ENCODE measurements around the gene SRMS.
A peak's percentile ranks its signal among the peaks of the same experiment; 100 is the strongest.

The SRMS gene

GRCh38 chr20:63556873-63557478 lies 9.4 kb upstream of the SRMS start:
- Histone ChIP-seq H3K4ac (ENCODE audit: low read depth, low read length) (no peak overlapping the region), H3K4me1 (ENCODE audit: control insufficient read depth in 1 of 2, insufficient read depth in 2 of 2, low read length in 2 of 2) (peaks cover 6 to 7% of the 10 kb centered on the region in 2 experiments), H3K18ac (ENCODE audit: low read length) (no peak overlapping the region), H3K4me3 (ENCODE audit: low read depth, low read length) (no peak overlapping the region), H2BK120ac (ENCODE audit: insufficient read depth, low read length, poor library complexity) (no peak overlapping the region), H4K8ac (ENCODE audit: low read depth, low read length) (no peak overlapping the region), H4K12ac (ENCODE audit: low read depth, low read length) (no peak overlapping the region), H3K9ac (ENCODE audit: low read length) (no peak overlapping the region), H3K79me2 (ENCODE audit: control insufficient read depth, insufficient read depth, low read length, poor library complexity) (no peaks in the 10 kb centered on the region), H4K91ac (ENCODE audit: low read depth, low read length) (no peak overlapping the region), H2BK12ac (ENCODE audit: low read length) (no peak overlapping the region), H3K27me3 (ENCODE audit: insufficient read depth, low read length) (no peaks in the 10 kb centered on the region), H3K14ac (ENCODE audit: low read length) (no peak overlapping the region), H2AFZ (ENCODE audit: insufficient read depth, low read length, poor library complexity) (no peak overlapping the region), H3K9me3 (ENCODE audit: insufficient read depth, low read depth, low read length) (peaks cover 2% of the 10 kb centered on the region), H3K23ac (ENCODE audit: low read length) (no peak overlapping the region), H2BK5ac (ENCODE audit: low read depth, low read length, poor library complexity) (no peak overlapping the region), H3K4me2 (ENCODE audit: low read length) (no peak overlapping the region), H3K27ac (ENCODE audit: low read depth, low read length) (no peak overlapping the region), H3K36me3 (ENCODE audit: control insufficient read depth in 1 of 2, insufficient read depth in 2 of 2, low read length in 2 of 2) (peaks cover 17% of the 10 kb centered on the region in 2 experiments), H3K79me1 (ENCODE audit: low read length) (peaks cover 3% of the 10 kb centered on the region), H2AK5ac (ENCODE audit: low read length) (no peak overlapping the region)
- no peak for DNase-seq
- no CpG with 5 or more reads among the region's 23 CpGs for WGBS (ENCODE audit: extremely low coverage, insufficient coverage, insufficient read length)

DNA sequence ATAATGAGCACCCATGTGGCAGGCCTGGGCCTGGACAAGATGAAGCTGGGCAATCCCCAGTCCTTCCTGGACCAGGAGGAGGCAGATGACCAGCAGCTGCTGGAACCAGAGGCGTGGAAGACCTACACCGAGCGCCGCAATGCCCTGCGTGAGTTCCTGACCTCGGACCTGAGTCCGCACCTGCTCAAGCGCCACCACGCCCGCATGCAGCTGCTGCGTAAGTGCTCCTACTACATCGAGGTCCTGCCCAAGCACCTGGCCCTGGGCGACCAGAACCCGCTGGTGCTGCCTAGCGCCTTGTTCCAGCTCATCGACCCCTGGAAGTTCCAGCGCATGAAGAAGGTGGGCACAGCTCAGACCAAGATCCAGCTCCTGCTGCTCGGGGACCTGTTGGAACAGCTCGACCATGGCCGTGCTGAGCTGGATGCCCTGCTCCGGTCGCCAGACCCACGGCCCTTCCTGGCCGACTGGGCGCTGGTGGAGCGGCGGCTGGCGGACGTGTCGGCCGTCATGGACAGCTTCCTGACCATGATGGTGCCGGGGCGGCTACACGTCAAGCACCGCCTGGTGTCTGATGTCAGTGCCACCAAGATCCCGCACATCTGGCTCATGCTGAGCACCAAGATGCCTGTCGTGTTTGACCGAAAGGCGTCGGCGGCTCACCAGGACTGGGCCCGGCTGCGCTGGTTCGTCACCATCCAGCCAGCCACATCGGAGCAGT lies 8.3 kb upstream of the SRMS start:
- Histone ChIP-seq H3K9me3 (ENCODE audit: insufficient read depth, low read depth, low read length) (peaks cover 2% of the 10 kb centered on the region), H3K9ac (ENCODE audit: low read length) (no peak overlapping the region)
- no CpG with 5 or more reads among the region's 45 CpGs for WGBS (ENCODE audit: extremely low coverage, insufficient coverage, insufficient read length)

GRCh38 chr20:63554361-63555278 lies 7.1 kb upstream of the SRMS start:
- H3K27ac ChIP-seq (ENCODE audit: low read depth, low read length) = no peak overlapping the region
- H2BK12ac ChIP-seq (ENCODE audit: low read length) = no peak overlapping the region
- H3K9me3 ChIP-seq (ENCODE audit: insufficient read depth, low read depth, low read length) = peaks cover 2% of the 10 kb centered on the region
- H3K9ac ChIP-seq (ENCODE audit: low read length) = no peak overlapping the region
- H3K4ac ChIP-seq (ENCODE audit: low read depth, low read length) = no peak overlapping the region
- H2AFZ ChIP-seq (ENCODE audit: insufficient read depth, low read length, poor library complexity) = no peak overlapping the region
- H4K91ac ChIP-seq (ENCODE audit: low read depth, low read length) = no peak overlapping the region
- H3K4me2 ChIP-seq (ENCODE audit: low read length) = peak overlapping the region; percentile 50
- H3K79me1 ChIP-seq (ENCODE audit: low read length) = peaks cover 3% of the 10 kb centered on the region
- no peak overlapping the region for H3K18ac ChIP-seq (ENCODE audit: low read length)
- peaks cover 0 to under 1% of the 10 kb centered on the region in 2 experiments for H3K36me3 ChIP-seq (ENCODE audit: control insufficient read depth in 1 of 2, insufficient read depth in 2 of 2, low read length in 2 of 2)
- no peak overlapping the region for H4K8ac ChIP-seq (ENCODE audit: low read depth, low read length)
- H3K4me1 ChIP-seq (ENCODE audit: control insufficient read depth in 1 of 2, insufficient read depth in 2 of 2, low read length in 2 of 2) = peaks cover 6 to 7% of the 10 kb centered on the region in 2 experiments
- H3K4me3 ChIP-seq (ENCODE audit: low read depth, low read length) = peak overlapping the region; percentile 30
- no peaks in the 10 kb centered on the region for H3K27me3 ChIP-seq (ENCODE audit: insufficient read depth, low read length)
- WGBS (ENCODE audit: extremely low coverage, insufficient coverage, insufficient read length) = no CpG with 5 or more reads among the region's 38 CpGs
- DNase-seq = peak in 1 of 2 donors; percentile 25
- no peak overlapping the region for H2BK5ac ChIP-seq (ENCODE audit: low read depth, low read length, poor library complexity)
- H3K23ac ChIP-seq (ENCODE audit: low read length) = no peak overlapping the region
- H4K12ac ChIP-seq (ENCODE audit: low read depth, low read length) = no peak overlapping the region
- H3K14ac ChIP-seq (ENCODE audit: low read length) = no peak overlapping the region
- H3K79me2 ChIP-seq (ENCODE audit: control insufficient read depth, insufficient read depth, low read length, poor library complexity) = no peaks in the 10 kb centered on the region
- no peak overlapping the region for H2AK5ac ChIP-seq (ENCODE audit: low read length)
- no peak overlapping the region for H2BK120ac ChIP-seq (ENCODE audit: insufficient read depth, low read length, poor library complexity)

More for the DNA sequence above, 8.3 kb upstream of the SRMS start:
- no peak overlapping the region for H3K14ac ChIP-seq (ENCODE audit: low read length)
- H3K23ac ChIP-seq (ENCODE audit: low read length) = no peak overlapping the region
- no peaks in the 10 kb centered on the region for H3K27me3 ChIP-seq (ENCODE audit: insufficient read depth, low read length)
- no peak overlapping the region for H3K4me2 ChIP-seq (ENCODE audit: low read length)
- no peak overlapping the region for H3K4me3 ChIP-seq (ENCODE audit: low read depth, low read length)
- no peak overlapping the region for H2BK12ac ChIP-seq (ENCODE audit: low read length)
- no peak overlapping the region for H2BK5ac ChIP-seq (ENCODE audit: low read depth, low read length, poor library complexity)
- no peak overlapping the region for H3K27ac ChIP-seq (ENCODE audit: low read depth, low read length)
- H4K12ac ChIP-seq (ENCODE audit: low read depth, low read length) = no peak overlapping the region
- H3K79me2 ChIP-seq (ENCODE audit: control insufficient read depth, insufficient read depth, low read length, poor library complexity) = no peaks in the 10 kb centered on the region
- no peak overlapping the region for H4K91ac ChIP-seq (ENCODE audit: low read depth, low read length)
- peaks cover 3% of the 10 kb centered on the region for H3K79me1 ChIP-seq (ENCODE audit: low read length)
- H4K8ac ChIP-seq (ENCODE audit: low read depth, low read length) = no peak overlapping the region
- peaks cover 11 to 12% of the 10 kb centered on the region in 2 experiments for H3K36me3 ChIP-seq (ENCODE audit: control insufficient read depth in 1 of 2, insufficient read depth in 2 of 2, low read length in 2 of 2)
- no peak overlapping the region for H3K18ac ChIP-seq (ENCODE audit: low read length)
- no peak overlapping the region for H2AK5ac ChIP-seq (ENCODE audit: low read length)
- peaks cover 6 to 7% of the 10 kb centered on the region in 2 experiments for H3K4me1 ChIP-seq (ENCODE audit: control insufficient read depth in 1 of 2, insufficient read depth in 2 of 2, low read length in 2 of 2)
- H3K4ac ChIP-seq (ENCODE audit: low read depth, low read length) = no peak overlapping the region
- no peak overlapping the region for H2AFZ ChIP-seq (ENCODE audit: insufficient read depth, low read length, poor library complexity)
- H2BK120ac ChIP-seq (ENCODE audit: insufficient read depth, low read length, poor library complexity) = no peak overlapping the region
- peak; percentile 45 to 69 for DNase-seq

DNA sequence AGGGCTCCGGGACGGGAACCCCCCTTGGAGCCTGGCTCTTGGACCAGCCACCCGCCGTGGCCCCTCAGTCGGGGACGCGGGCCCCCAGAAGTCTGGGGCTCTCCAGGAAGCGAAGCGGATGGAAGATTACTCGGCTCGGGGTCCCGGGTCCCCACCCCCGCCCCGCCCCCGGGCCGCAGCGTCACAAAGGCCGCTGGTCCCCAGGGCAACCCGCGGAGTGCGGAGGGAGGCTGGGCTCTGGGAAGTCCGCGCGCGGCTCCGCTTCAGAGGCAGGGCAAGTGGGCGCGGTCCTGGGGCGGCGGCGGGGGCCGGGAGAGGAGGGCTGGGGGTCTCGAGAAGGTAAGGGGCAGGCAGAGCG lies 6.4 kb upstream of the SRMS start, which contains the start of gene FNDC11:
TSS of gene FNDC11 (plus strand) at position 227 of the 358 bp plus-strand sequence. CDS start 1,505 bp downstream, outside the sequence.
- WGBS (ENCODE audit: extremely low coverage, insufficient coverage, insufficient read length) = no CpG with 5 or more reads among the region's 34 CpGs
- H3K4me1 ChIP-seq (ENCODE audit: control insufficient read depth in 1 of 2, insufficient read depth in 2 of 2, low read length in 2 of 2) = peaks cover 6 to 7% of the 10 kb centered on the region in 2 experiments
- H2BK12ac ChIP-seq (ENCODE audit: low read length) = no peak within 1 kb of the TSS
- H3K4me3 ChIP-seq (ENCODE audit: low read depth, low read length) = peak within 1 kb of the TSS; percentile 30
- no peak within 1 kb of the TSS for H3K27ac ChIP-seq (ENCODE audit: low read depth, low read length)
- H3K18ac ChIP-seq (ENCODE audit: low read length) = peak within 1 kb of the TSS; percentile 46
- no peaks in the 10 kb centered on the region for H3K27me3 ChIP-seq (ENCODE audit: insufficient read depth, low read length)
- no peak within 1 kb of the TSS for H4K8ac ChIP-seq (ENCODE audit: low read depth, low read length)
- H3K23ac ChIP-seq (ENCODE audit: low read length) = no peak within 1 kb of the TSS
- H3K4ac ChIP-seq (ENCODE audit: low read depth, low read length) = peak within 1 kb of the TSS; percentile 15
- peak within 1 kb of the TSS; percentile 50 for H3K4me2 ChIP-seq (ENCODE audit: low read length)
- peak within 1 kb of the TSS; percentile 62 for H2AFZ ChIP-seq (ENCODE audit: insufficient read depth, low read length, poor library complexity)
- peak within 1 kb of the TSS; percentile 59 for H4K12ac ChIP-seq (ENCODE audit: low read depth, low read length)
- peak within 1 kb of the TSS; percentile 60 for H4K91ac ChIP-seq (ENCODE audit: low read depth, low read length)
- H3K9me3 ChIP-seq (ENCODE audit: insufficient read depth, low read depth, low read length) = peaks cover 2% of the 10 kb centered on the region
- H2BK5ac ChIP-seq (ENCODE audit: low read depth, low read length, poor library complexity) = no peak within 1 kb of the TSS
- no peak for DNase-seq
- no peak within 1 kb of the TSS for H2AK5ac ChIP-seq (ENCODE audit: low read length)
- H2BK120ac ChIP-seq (ENCODE audit: insufficient read depth, low read length, poor library complexity) = peak within 1 kb of the TSS; percentile 47
- H3K79me1 ChIP-seq (ENCODE audit: low read length) = peaks cover 3% of the 10 kb centered on the region
- peak within 1 kb of the TSS; percentile 42 for H3K14ac ChIP-seq (ENCODE audit: low read length)
- H3K36me3 ChIP-seq (ENCODE audit: control insufficient read depth in 1 of 2, insufficient read depth in 2 of 2, low read length in 2 of 2) = no peaks in the 10 kb centered on the region
- no peak within 1 kb of the TSS for H3K9ac ChIP-seq (ENCODE audit: low read length)
- no peaks in the 10 kb centered on the region for H3K79me2 ChIP-seq (ENCODE audit: control insufficient read depth, insufficient read depth, low read length, poor library complexity)
